ENCODE data around the gene TJAP1.
"Not testable (repeated sequence)": the region's sequence is repeated elsewhere in the genome, so short reads cannot be mapped to it uniquely, and the experiment has no call there.

TJAP1 gene

DNA sequence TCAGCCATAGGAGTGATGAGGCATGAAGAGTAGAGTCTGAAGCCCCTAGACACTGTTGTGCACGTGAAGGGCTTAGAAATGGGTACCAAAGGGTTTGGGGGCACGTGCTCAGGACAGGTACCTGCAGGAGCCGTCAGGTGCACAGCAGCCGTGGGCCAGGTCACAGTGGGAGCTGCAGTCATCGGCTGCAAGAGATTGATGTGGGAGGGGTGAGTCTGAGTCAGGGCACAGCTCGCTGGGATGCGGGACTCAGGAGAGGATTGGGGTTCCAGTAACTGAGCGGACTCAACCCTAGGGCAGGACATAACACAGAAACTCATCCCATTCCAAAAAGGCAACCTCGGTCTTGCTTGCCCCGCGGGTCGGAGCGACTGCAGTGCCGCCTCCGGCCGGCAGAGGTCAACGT lies 23.1 kb upstream of the TJAP1 start:
- no peak for FAIRE-seq

DNA sequence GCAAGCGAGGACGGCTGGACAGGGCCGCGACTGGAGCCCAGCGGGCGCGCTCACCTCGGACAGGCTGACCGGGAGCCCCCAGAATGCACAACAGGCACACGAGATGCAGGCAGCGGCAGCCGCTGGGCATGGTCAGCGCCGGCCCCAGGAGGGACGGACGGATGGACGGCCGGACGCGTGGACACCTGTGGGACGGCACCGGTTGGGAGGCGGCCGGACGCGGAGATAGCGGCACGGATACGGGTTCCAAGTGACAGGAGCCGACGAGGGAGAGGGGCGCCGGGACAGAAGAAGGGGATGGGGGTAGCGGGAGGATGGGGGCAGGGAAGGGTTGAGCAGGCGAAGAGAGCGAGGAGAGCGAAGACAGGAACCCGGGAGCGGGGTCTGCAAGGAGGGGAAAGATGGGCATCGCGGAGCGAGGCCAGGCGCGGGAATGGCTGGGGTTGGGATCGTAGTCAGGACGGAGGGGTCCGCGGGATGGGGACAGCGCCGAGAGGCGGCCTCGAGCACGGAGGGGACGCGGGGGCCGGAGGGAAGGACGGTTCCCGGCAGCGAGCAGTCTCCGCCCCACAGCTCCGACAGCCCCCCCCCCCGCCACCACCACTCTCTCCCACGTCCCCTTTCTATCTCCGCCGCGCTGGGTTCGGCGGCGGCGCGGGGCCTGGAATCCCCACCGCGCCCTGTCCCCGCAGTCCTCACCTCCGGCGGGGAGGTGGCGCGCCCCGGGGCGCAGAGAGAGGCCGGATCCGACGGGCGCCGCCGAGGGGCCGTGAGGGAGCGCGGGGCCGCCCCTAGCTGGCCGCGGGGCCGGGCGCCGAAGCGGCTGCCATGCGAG lies 22.5 kb upstream of the TJAP1 start:
- FAIRE-seq, result no peak

DNA sequence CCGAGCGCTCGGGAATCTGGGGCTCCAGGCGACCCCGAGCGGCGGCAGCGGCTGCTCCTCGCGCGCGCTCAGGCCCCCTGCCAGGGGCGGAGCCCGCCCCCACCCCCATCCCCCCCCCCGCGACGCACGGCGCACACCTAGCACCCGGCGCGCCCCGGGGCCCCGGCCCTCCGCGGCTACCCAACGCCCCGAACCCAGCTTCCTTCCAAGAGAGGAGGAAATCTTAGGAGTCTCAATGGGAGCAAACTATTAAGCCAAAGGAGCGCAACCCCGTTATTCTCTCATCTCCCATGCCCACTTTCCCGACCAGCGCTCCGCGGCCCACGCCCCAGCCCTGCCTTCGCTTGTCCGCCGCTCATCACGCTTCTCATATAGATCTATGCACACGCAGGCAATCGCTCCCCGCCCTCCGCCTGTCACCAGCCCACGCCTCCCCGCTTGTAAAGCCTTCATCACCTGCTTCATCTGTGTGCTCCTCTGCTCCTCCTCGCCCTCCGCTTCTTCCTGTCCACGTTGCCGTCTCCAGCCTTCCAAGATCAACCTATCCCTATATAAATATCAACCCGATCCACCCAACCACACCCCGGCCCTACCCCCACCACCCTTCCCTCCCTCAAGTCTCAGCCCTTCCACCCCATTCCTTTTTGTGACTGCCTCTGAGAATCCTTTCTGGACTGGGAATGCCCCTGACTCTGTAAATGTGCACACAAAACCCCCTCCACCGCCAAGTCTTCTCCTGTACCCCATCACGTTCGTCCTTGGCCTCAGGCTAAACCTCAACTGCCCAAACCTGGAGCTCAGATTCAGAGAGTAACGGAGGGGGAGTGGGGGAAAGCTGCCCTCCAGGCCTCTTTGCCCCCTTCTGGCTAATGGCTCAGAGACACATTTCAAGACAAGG lies 21.6 kb upstream of the TJAP1 start, which contains the start of gene DLK2:
TSS of gene DLK2 (minus strand) at position 18 of the 898 bp plus-strand sequence. CDS start 723 bp downstream, outside the sequence.
- no peak for FAIRE-seq

DNA sequence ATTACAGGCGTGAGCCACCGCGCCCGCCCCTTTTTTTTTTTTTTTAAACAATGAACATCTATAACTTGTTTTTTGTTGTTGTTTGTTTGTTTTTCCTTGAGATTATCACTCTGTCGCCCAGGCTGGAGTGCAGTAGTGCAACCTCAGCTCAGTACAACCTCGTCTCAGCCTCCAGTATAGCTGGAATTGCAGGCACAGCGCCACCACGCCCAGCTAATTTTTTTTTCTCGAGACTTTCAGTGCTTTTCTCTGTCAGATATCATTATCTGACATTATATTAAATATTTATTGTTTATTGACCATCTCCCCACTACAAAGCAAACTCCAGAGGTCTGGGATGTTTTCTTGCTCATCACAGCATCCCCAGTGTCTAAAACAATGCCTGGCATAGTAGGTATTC lies 19.7 kb upstream of the TJAP1 start:
- no peak for FAIRE-seq

DNA sequence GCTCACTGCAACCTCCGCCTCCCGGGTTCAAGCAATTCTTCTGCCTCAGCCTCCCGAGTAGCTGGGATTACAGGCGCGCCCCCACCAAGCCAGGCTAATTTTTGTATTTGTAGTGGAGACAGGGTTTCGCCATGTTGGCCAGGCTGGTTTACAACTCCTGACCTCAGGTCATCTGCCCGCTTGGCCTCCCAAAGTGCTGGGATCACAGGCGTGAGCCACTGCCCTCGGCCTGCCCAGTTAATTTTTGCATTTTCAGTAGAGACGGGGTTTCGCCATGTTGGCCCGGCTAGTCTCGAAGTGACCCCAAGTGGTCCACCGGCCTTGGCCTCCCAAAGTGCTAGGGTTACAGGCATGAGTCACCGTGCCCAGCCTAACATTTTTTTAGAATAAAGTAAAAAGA lies 19.2 kb upstream of the TJAP1 start:
- FAIRE-seq, result not testable (repeated sequence)

DNA sequence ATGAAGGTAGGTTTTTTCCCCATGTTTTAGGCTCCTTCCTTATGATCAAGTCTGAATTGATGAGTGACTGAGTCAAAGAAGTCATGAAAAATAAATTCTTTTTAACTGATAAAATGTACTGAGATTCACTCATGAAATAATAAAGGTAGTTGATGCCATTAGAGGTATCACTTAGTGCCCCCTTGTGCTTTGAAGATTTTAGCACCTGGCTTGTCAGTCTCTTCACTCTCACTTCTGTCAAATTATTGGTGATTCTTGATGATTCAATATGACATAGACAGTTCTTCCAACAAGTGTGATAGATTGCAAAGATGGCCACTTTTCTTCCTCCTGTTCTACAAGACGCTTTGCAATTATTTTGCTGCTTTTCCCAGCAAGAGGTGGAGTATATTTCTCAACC lies 17.8 kb upstream of the TJAP1 start:
- FAIRE-seq, result no peak

DNA sequence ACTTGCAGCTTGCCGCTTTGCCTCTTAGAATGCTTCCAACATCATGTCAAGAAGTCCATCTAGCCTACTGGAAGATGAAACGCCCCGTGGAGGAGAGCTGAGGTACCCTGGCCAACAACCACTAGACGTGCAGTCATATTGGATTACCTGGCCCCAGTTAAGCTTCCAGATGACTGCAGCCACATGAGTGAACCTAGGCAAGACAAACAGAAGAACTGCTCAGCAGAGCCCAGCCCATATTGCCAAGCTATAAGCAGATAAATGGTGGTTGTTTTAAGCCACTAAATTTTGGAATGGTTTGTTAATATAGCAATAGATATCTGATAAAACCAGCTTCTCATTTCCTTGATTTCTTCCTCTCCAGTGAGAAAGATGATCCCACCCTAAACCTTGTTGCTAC lies 17.3 kb upstream of the TJAP1 start:
- no peak for FAIRE-seq

DNA sequence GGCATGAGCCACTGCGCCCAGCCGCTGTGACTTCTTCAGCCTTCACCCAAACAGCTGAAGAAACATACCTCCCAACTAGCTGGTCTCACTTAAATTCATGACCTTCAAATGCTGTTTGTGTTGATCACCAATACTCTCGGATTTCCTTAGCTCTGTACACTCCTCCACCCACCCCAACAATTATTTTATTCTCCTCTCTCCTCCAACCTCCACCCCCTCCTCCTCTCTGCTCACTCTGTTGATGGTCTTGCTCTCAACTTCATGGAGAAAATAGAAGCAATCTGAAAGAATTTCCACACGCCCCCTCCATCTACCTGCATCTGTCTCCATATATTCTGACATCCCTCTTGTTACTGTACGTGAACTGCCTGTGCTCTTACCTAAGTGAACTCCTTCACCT lies 15.4 kb upstream of the TJAP1 start:
- FAIRE-seq, result no peak

DNA sequence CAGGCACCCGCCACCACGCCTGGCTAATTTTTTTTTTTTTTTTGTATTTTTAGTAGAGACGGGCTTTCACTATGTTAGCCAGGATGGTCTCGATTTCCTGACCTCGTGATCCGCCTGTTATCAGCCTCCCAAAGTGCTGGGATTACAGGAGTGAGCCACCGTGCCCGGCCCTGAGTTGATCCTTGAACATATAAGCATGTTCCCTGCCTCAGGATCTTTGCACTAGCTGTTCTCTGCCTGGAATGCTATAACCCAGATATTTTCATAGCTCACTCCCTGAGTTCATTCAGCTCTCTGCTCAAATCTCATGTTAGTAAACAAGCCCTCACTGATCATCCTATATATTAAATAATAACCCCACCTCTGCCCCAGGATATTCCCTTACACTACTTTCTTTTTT lies 13.0 kb upstream of the TJAP1 start:
- no peak for FAIRE-seq

DNA sequence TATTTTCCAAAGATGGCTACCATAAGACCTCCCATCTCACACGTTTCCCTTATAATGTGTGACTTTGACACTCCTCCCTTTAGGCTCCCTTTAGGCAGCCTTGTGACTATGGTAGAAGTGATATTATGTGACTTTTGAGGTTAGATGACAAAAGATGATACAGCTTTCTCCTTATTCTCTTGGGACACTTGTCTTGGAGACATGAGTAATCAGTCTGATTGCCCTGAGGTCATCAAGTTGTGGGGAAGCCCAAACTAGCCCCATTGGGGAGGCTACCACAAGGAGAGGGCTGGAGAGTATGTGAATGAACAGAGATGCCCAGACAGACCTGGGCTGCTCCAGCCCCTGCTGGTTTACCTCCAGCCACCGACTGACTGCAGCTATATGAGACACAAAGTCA lies 11.4 kb upstream of the TJAP1 start:
- FAIRE-seq, result no peak

DNA sequence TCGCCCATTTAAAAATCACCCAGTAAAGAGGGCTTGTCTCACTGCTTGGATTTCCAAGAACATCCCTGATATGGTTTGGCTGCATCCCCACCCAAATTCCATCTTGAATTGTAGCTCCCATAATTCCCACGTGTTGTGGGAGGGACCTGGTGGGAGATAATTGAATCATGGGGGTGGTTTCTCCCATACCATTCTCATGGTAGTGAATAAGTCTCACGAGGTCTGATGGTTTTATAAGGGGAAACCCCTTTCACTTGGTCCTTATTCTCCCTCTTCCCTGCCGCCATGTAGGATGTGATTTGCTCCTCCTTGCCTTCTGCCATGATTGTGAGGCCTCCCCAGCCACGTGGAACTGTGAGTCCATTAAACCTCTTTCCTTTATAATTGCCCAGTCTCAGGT lies 10.1 kb upstream of the TJAP1 start:
- not testable (repeated sequence) for FAIRE-seq

DNA sequence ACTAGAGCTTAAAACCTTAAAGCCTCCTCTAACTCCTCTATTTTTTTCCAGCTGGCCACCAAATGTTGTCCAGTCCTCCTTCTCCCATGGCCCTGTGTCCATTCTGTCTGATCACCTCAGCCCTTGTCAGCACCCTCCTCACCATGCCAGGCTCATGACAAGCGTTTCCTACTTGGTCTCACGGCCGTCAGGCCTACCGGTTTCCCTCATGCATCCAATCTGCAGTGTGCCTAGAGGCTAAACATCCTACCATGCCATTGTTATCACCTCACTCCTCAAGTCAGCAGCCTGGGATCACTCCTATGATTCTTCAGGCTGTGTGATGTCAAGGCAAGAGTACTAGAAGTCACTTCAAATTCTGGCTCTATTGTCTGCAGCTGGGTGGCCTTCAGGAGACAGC lies 9.6 kb upstream of the TJAP1 start:
- no peak for FAIRE-seq

DNA sequence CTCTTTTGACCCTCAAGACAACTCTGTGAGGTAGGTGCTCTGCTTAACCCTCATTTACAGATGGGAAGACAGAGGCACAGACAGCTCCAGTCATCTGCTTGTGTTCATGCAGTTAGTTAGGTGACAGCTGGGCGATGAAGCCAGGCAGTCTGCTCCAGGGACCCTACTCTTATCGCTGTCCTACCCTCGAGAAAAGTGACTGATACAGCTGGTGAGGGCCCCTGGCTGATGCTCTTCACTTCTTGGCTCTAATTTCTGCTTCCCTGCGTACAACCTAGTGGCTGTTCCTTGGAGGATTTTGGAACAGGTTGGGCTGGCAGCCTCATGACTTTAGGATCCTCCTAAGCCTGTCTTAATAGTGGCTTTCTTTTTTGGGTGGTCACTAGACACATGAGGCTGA lies 9.1 kb upstream of the TJAP1 start:
- no peak for FAIRE-seq

DNA sequence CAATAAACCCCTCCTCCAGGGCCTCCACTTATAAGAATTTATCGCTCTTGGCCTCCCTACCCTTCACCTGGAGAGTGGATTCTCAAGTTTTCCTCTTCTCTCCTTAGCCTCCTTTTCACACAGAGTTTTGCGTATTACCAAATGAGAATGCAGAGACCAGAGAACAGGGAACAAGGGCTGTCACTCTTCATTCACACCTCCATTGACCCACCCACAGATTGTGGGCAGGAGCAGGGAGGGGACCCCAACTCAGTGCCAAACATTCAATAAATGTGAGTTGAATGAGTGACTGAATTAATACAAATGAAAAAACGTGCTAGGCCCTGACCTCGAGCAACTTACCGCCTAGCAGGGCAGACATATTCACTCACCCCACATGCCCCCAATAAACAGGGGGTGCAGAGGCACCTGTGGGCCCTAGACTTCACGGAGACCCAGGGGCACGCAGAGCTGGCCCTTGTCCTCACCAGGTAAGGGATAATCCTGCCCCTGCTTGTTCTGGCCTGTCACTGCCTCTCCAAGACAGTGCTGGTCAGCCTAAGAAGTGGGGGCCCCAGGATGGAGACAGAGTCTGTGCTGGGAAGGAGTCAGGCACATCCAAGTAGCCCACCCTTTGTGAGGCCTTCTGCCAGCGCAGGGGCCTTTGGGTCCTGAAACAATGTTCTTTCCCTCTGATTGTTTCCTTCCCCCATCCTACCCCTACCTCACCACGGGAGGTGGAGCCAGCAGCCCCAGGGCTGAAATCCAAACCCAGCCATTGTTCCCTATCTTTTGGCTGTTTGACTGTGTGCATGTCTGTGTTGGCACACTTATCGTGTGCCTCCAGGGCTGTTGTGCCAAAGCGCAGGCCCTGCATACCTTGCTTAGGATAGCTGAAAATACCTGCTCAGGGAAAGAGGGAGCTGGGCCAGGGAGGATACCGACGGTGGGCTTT lies 8.4 kb upstream of the TJAP1 start:
- no peak for FAIRE-seq

DNA sequence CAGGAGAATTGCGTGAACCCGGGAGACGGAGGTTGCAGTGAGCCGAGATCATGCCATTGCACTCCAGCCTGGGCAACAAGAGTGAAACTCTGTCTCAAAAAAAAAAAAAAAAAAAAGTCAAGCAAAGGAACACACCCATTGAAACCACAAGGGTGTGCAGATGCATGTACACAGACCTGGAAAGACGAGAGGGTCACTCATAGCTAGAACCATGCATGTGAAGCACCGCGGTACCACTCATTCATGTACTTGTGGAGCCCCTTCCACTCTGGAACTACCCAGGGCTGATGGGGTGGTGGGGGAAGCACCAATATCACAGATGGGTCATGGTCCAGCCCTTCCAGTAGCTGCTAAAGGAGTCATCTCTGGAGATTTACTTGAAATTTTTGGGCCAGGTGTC lies 7.4 kb upstream of the TJAP1 start:
- no peak for FAIRE-seq

DNA sequence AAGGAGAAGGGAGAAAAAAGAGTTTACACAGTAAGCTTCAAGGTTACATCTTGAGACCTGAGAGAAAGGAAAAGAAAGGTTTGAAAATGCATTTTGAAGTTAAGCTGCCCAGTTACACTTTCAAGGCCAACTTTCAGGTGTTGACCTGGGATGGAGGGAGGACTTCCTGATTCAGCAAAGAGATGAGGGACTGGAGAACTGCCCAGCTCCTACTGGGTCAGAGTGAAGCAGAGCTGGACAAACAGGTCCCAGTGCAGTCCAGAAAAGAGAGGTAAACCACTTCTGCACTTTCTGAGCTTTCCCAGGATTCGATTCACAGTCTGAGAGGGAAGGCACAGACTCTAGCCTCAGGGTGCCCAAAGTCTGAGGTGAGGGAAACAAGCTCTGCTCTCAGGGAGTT lies 6.0 kb upstream of the TJAP1 start:
- no peak for FAIRE-seq

DNA sequence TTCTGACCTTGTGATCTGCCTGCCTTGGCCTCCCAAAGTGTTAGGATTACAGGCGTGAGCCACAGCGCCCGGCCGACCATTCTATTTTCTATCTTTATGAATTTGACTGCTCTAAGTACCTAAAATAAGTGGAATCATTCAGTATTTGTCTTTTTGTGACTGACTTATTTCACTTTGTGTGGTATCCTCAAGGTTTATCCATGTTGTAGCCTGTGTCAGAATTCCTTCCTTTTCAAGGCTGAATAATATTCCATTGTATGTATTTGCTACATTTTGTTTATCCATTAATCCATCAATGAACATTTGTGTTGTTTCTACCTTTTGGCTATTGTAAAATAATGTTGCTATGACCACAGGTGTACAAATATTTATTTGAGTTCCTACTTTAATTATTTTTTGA lies 4.9 kb upstream of the TJAP1 start:
- FAIRE-seq, result no peak

DNA sequence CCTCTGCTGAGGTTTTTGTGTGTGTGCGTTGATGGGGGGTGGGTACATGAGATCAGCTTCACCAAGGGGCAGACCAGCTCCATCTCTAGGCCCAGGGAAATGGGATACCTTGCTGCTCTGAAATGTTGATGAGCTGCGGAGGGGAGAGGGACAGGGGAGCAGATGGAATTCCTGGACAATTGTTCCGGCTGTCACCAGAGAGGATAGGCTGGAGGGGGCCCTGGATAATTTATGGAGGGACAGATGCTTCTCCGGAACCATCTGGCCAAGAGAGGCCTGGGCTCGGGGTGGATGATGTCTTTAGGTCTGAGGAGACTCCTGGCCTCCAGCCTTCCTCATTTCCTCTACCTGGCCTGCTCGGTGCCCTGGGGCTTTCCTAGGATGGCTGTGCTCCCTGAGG lies 1.9 kb upstream of the TJAP1 start:
- FAIRE-seq, result no peak

DNA sequence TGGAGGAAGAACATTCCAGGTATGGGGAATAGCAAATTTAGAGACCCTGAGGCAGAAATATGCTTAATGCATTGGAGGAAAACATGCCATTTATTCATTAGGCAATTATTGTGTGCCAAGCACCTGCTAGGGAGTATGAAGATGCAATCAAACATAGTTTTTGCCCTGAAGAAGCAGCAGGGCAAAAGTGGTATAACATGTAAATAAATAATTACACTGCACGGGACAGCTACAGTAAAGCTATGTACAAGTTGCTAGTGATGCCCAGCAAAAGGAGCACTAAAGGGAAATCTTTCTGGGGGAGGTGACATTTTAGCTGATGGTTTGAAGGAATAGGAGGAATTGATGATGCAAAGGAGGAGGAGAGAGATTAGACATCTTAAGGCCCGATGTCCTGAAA lies 624 bp upstream of the TJAP1 start:
- no peak for FAIRE-seq

DNA sequence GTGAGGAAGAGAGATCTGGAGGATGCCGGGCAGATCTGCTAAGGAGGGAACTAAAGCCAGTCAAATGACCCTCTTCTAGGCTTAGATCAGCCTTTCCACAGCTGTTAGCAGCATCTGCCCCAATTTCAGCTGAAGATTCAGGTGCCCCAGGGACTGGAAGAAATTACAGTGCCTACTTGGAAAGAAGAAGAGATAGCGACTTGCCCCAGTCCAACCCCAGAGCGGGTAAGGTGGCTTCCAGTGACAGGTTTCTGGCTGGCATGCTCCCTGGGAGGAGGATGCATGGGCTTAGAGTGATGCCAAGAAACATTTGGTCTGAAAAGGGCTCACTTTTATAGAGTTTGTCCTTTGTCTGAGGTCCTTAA lies 620 bp downstream of the TJAP1 start:
- FAIRE-seq, result no peak

DNA sequence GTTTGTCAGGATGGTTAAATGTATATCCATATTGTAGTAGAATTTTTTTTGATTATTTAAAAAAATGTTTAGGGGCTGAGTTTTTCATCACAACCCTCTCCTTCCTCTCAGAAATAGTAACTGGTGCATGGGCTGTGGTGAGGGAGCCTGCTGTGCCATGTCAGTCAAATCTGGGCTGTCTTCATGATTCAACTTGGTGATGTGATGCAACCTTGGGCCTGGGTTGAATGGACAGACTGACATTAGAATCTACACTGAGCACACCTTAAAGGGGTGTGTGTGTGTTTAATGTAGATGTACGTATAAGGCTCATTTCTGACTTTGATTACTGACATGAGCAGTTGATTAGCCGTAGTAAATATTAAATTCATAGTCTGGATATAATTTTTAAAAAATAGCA lies 3.7 kb downstream of the TJAP1 start:
- FAIRE-seq, result no peak

DNA sequence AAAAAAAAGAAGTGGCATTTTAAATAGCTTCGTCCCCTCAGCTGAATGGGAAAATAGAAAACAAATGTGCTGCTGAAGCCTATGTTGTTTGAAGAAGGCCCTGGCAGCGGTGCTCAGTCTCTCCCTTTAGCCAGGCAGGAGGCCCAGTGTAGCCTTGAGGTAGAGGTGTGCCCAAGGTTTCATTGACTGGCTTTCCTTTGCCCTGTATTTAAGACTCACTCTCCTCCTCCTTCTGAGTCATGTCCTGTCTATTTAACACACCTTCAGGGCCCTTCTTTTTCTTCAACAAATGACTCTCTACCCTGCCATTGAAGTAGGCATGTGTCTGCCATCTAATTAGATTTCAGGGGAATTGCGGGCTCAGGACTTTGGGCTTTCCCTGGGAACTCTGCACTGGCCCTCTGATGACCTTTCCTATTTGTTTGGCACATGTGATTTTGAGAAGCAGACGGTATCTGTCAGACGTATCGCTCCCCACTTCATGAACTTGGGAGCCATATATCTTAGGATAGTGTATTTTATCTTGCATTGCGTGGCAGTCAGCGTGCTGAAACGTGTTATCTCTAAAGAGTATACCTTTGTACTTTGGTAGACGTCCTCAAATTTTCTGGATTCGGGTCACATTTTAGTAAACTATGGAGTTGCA lies 4.3 kb downstream of the TJAP1 start:
- no peak for FAIRE-seq

Measured in TTC549 (cell line).